GM12878 (cell line): Measurements from ENCODE around the gene CSNK1G3. TPM values are rescaled to one million over a fixed set of nuclear protein-coding genes. Genes with fewer than 3 reads are reported as not detected.

ENCODE experiments used
- ASH2L ChIP-seq: fragments of 300-600, 200-600 bp; sonication (generic); IDR thresholded peaks from 2 replicates; pipeline ENCODE4 v1.6.1; 2017; ENCODE audit warnings: low read depth, mild to moderate bottlenecking, borderline replicate concordance
- CBX5 ChIP-seq: sonication (generic); IDR thresholded peaks from 2 replicates; pipeline ENCODE4 v1.6.1; 2016; ENCODE audit warnings: low read depth, moderate library complexity, mild to moderate bottlenecking, inconsistent platforms
- DPF2 ChIP-seq: fragments of 450-650 bp; IDR thresholded peaks from 2 replicates; pipeline ENCODE4 v1.6.1; 2017; ENCODE audit warnings: mild to moderate bottlenecking
- GABPA ChIP-seq: IDR thresholded peaks from 2 replicates; pipeline ENCODE4 v1.6.1; 2014; ENCODE audit warnings: antibody characterized with exemption, low read depth, mild to moderate bottlenecking, inconsistent platforms
- HSF1 ChIP-seq: fragments of 150-350 bp; IDR thresholded peaks from 2 replicates; pipeline ENCODE4 v1.6.1; 2014; ENCODE audit warnings: mild to moderate bottlenecking, low read depth, low read length
- IKZF1 ChIP-seq: fragments of 450-650 bp; conservative IDR thresholded peaks from 2 replicates; pipeline ENCODE4 v1.6.1; 2017; ENCODE audit warnings: antibody characterized with exemption, mild to moderate bottlenecking
- IRF4 ChIP-seq: IDR thresholded peaks from 2 replicates; pipeline ENCODE4 v1.6.1; 2011; ENCODE audit warnings: low read depth, low read length
- KDM1A ChIP-seq: fragments of 200-600 bp; sonication (generic); IDR thresholded peaks from 2 replicates; pipeline ENCODE4 v1.6.1; 2016; ENCODE audit warnings: borderline replicate concordance
- NBN ChIP-seq: fragments of 450-650 bp; IDR thresholded peaks from 2 replicates; pipeline ENCODE4 v1.6.1; 2016
- NR2F1 ChIP-seq: fragments of 450-650 bp; conservative IDR thresholded peaks from 2 replicates; pipeline ENCODE4 v1.6.1; 2017; ENCODE audit warnings: mild to moderate bottlenecking
- PAX5 ChIP-seq: IDR thresholded peaks from 2 replicates; pipeline ENCODE4 v1.6.1; 2011; ENCODE audit warnings: low read depth, low read length, borderline replicate concordance
- SMAD5 ChIP-seq: IDR thresholded peaks from 2 replicates; pipeline ENCODE4 v1.6.1; 2016; ENCODE audit warnings: antibody characterized with exemption, low read depth
- SP1 ChIP-seq: IDR thresholded peaks from one replicate; pipeline ENCODE4 v1.6.1; 2011; ENCODE audit warnings: low read depth, low read length
- SUPT20H ChIP-seq: IDR thresholded peaks from 2 replicates; pipeline ENCODE4 v1.6.1; 2011; ENCODE audit warnings: low read depth, mild to moderate bottlenecking, low read length, moderate library complexity, borderline replicate concordance; ENCODE audit not compliant: control insufficient read depth
- TCF3 ChIP-seq: IDR thresholded peaks from 2 replicates; pipeline ENCODE4 v1.6.1; 2012; ENCODE audit warnings: low read depth, mild to moderate bottlenecking, low read length, borderline replicate concordance; ENCODE audit not compliant: insufficient read depth
- TCF7 ChIP-seq: IDR thresholded peaks from 2 replicates; pipeline ENCODE4 v1.6.1; 2014; ENCODE audit warnings: antibody characterized with exemption, borderline replicate concordance
- USF1 ChIP-seq: IDR thresholded peaks from 2 replicates; pipeline ENCODE4 v1.6.1; 2011; ENCODE audit warnings: borderline replicate concordance, low read depth, mild to moderate bottlenecking, moderate library complexity, mixed read lengths, low read length; ENCODE audit not compliant: insufficient read depth; ENCODE audit errors: extremely low read length
- ZBTB11 ChIP-seq: fragments of 450-650 bp; formaldehyde crosslinking; IDR thresholded peaks from 2 replicates; pipeline ENCODE4 v1.5.0; 2022; ENCODE audit warnings: mild to moderate bottlenecking, missing genetic modification characterization
- ZNF687 ChIP-seq: fragments of 450-650 bp; IDR thresholded peaks from 2 replicates; pipeline ENCODE4 v1.6.1; 2017; ENCODE audit warnings: mild to moderate bottlenecking, moderate library complexity
- polyA plus RNA-seq, 11 experiments: library from polyadenylated mRNA; depleted of rRNA in 4 of 11; unstranded in 6 of 11; stranded (reverse) in 5 of 11; fragments of >200 nt; fragmentation: Nextera tagmentation in 4 of 11; fragmentation: Illumina TruSeq in 1 of 11; extraction: Ambion mirVana in 4 of 11; extraction: Trizol in 1 of 11; gene quantifications; 1 replicate in 1 of 11; 2 replicates in 10 of 11; pipeline versions ENCODE4 v1.2.1 to v1.2.3, GENCODE V29; 2011 to 2016; ENCODE audit warnings: inconsistent platforms in 2 of 11, missing spikeins in 2 of 11, low read depth in 1 of 11
- total RNA-seq, 4 experiments: library from RNA; depleted of rRNA in 3 of 4; stranded (reverse); fragments of >200 nt in 3 of 4; fragmentation: Illumina TruSeq in 1 of 4; extraction: Trizol in 1 of 4; gene quantifications; 2 replicates each; pipeline versions ENCODE4 v1.2.1 to v1.2.3, GENCODE V29; 2013 to 2021

CSNK1G3 gene
- total and polyA plus RNA-seq, 10 of the 15 experiments (the other 5 are each of a cell fraction or from before 2014, with no cell fraction given) = 7.4 to 24.1 (median 17.9) TPM

- peak; percentile 72 for TF ChIP-seq IKZF1
- no peak for TF ChIP-seq KDM1A
- TF ChIP-seq NBN = peak; percentile 70; the same call in 1 of the 2 replicates
- peak; percentile 29; the same call in 1 of the 2 replicates for TF ChIP-seq TCF3
- TF ChIP-seq SUPT20H = no peak
- peak; percentile 44; the same call in 1 of the 2 replicates for TF ChIP-seq ZBTB11 (CRISPR knock-in tag)
- peak; percentile 49 for TF ChIP-seq ZNF687
- peak; percentile 84 for TF ChIP-seq GABPA
- peak; percentile 85 for TF ChIP-seq SMAD5
- TF ChIP-seq IRF4 = no peak
- no peak for TF ChIP-seq PAX5
- 0 out of 2 replicates have a peak, but pooled peaks have one; percentile 57 for TF ChIP-seq ASH2L
- TF ChIP-seq DPF2 = peak; percentile 67
- TF ChIP-seq NR2F1 = peak; percentile 44; the same call in 1 of the 2 replicates
- TF ChIP-seq TCF7 = no peak
- peak; percentile 39 for TF ChIP-seq SP1
- TF ChIP-seq CBX5 = no peak; the same call in 1 of the 2 replicates
- TF ChIP-seq HSF1 = no peak
- no peak for TF ChIP-seq USF1
Observed at GRCh38 chr5:123511648-123512605, at the start of gene CSNK1G3 (continued).
